Measurements from ENCODE around the gene TCF19.

The TCF19 gene

GRCh38 chr6:31128093-31128676, 30.2 kb upstream of the TCF19 start:
- peak; percentile 49 to 71 (median 62) for DNase-seq

GRCh38 chr6:31129130-31129529, 29.3 kb upstream of the TCF19 start:
- DNase-seq = no peak

- no peak for DNase-seq
These were observed 27.6 kb upstream of the TCF19 start for GRCh38 chr6:31130751-31131150.

- no peak for DNase-seq
These were observed 26.8 kb upstream of the TCF19 start for GRCh38 chr6:31131595-31131994.

DNA sequence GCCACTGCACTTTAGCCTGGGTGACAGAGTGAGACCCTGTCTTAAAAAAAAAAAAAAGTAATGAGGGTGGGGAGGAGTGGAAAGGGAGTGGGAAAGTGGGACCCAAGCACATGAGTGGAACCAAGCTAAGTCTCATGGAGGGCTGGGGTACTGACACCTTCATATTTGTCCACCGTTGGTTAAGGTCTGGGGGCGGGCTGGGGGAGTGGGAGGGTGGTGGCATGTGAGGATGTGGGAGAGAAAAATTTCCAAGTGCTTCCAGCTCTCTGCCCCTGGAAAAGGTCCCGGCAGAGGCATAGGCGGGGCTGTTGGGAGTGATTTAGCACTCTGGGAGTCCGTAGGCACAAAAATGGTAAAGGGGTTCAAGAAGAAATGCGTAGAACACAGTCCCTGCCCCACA, 25.6 kb upstream of the TCF19 start:
- DNase-seq = no peak

- no peak for DNase-seq
These were observed 22.7 kb upstream of the TCF19 start for GRCh38 chr6:31135710-31136109.

DNA sequence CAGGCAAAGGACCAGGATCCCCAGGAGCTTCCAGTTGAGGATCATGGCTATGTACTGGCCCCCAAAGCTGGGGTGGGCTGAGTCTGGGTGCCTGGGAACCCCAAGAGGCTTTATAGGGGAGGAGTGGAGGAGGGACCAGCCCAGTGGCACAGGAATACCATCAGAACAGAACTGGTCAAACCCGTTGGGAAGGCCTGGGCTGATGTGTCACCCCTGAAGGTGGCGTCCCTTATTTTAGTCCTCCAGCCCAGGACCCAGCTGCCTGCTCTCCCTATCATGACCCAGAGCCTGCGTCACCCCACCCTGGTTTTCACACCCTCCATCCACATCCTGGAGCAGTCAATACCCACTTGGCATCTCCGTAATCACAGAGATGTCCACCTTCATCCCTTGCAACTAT, 19.4 kb upstream of the TCF19 start, which contains the start of gene PSORS1C2:
PSORS1C2 (minus strand) TSS at position 85 of the 400 bp plus-strand sequence; CDS start at position 45, 40 bp downstream.
- no peak for DNase-seq

GRCh38 chr6:31139599-31139998, 18.8 kb upstream of the TCF19 start:
- DNase-seq = no peak

- DNase-seq = no peak
These were observed 17.7 kb upstream of the TCF19 start for GRCh38 chr6:31140643-31141042.

- peak in 2 of 3 donors; percentile 36 to 51 for DNase-seq
These were observed 16.0 kb upstream of the TCF19 start for GRCh38 chr6:31142361-31142761.

DNA sequence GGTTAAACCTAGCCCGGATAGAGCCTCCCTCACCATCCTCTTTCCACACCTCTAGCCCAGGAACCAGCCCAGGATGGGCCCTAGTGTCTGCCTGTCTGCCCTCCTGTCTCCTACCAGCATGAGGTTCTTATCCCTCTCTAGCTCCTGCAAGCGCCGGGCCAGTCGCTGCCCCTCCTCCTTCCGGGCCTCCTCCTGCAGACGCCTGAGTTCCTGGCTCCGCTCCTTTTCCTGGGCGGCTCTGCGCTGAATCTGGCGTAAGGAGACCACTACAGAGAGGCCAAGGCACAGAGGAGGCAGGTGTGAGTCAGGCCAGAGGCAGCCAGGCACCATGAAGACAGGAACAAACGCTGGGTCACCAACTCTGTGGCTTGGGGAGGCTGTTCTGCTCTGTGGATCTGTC, 15.2 kb upstream of the TCF19 start:
- DNase-seq = no peak

DNA sequence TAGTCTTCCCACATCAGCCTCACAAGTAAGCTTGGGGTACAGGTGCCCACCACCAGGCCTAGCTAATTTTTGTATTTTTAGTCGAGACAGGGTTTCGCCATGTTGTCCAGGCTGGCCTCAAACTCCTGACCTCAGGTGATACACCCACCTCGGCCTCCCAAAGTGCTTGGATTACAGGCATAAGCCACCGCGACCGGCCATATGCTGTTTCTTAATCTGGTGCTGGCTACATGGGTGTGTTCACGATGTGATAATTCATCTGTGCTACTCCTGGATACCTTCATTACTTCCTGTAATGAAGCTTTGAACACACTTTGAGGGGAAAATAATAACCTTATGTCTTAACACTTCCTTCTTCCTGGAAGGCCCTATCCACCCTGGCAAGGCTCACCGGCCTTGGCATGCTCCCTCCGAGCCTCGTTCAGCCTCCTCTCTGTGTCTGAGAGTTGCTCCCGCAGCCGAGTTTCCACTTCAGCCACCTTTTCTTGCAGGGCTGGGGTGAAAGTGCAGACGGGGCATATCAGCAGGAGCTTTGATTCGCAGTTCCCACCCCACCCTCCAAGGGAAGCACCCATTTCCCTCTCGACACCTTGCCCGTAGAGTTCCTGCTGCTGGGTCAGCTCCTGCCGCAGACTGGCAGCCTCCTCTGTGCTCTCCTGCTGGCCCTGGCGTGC, 14.0 kb upstream of the TCF19 start:
- no peak for DNase-seq

- no peak for DNase-seq
These were observed 13.4 kb upstream of the TCF19 start for GRCh38 chr6:31144970-31145340.

GRCh38 chr6:31145386-31145785, 13.0 kb upstream of the TCF19 start:
- DNase-seq = no peak

GRCh38 chr6:31149827-31150447, 8.5 kb upstream of the TCF19 start:
- DNase-seq = no peak

DNA sequence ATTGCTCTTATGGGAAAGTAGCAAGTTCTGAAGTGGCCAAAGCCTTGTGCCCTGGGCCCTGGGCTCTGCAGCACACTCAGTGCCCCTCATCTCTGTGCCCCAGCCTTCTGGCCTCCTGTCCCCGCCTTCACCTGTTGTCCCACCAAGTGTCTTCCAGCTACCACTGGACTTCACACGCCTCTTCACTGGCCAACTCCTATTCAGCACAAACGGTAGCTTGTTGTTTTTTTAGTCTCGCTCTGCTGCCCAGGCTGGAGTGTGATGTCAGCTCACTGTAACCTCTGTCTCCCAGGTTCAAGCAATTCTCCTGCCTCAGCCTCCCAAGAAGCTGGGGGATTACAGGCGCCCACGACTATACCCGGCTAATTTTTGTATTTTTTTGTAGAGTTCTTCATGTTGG, 5.6 kb upstream of the TCF19 start:
- no peak for DNase-seq

DNA sequence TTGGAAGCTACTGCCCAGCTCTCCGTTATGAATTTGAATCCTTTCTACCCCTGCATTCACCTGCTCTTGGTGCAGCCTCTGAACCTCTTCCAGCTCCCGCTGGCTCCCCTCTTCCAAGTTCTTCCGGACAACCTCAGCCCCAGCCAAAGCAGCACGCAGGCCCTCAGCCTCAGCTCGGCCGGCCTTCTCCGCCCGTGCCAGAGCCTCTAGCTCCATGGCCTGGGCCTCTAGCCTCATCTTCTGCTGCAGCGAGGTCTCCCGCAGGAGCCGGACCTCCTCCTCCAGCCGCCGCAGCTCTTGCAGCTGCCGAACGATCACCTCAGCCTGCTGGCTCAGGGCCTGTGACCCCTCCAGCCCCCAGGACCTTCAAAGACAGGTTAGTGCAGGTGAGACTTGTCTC, 4.0 kb upstream of the TCF19 start:
- DNase-seq = no peak

DNA sequence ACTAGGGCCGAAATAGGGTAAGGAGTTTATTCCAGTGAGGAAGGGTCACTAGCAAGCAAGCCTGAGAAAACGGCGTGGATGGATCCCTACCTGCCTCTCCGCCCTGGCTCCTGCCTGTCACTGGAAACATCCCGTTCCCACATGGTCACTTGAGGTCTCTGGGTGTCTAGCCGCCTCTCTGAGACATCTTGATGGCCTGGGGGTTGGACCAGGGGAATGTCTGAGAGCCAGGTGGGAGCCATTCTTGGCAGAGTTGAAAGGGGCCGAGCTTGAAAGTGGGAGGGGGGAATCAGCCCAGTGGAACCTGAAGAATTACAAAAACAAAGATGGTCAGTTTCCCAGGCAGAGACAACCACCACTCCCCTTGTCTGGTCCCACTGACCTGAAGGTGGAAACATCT, 1.7 kb upstream of the TCF19 start:
- no peak for DNase-seq

- no peak for DNase-seq
These were observed 763 bp upstream of the TCF19 start, which contains the start of gene CCHCR1 for GRCh38 chr6:31157513-31158139. CCHCR1 (minus strand) TSS chr6:31157802; CDS start chr6:31157600, 202 bp downstream.

- peak in 1 of 3 donors; percentile 12 for DNase-seq
These were observed 770 bp downstream of the TCF19 start for GRCh38 chr6:31158863-31159855.

DNA sequence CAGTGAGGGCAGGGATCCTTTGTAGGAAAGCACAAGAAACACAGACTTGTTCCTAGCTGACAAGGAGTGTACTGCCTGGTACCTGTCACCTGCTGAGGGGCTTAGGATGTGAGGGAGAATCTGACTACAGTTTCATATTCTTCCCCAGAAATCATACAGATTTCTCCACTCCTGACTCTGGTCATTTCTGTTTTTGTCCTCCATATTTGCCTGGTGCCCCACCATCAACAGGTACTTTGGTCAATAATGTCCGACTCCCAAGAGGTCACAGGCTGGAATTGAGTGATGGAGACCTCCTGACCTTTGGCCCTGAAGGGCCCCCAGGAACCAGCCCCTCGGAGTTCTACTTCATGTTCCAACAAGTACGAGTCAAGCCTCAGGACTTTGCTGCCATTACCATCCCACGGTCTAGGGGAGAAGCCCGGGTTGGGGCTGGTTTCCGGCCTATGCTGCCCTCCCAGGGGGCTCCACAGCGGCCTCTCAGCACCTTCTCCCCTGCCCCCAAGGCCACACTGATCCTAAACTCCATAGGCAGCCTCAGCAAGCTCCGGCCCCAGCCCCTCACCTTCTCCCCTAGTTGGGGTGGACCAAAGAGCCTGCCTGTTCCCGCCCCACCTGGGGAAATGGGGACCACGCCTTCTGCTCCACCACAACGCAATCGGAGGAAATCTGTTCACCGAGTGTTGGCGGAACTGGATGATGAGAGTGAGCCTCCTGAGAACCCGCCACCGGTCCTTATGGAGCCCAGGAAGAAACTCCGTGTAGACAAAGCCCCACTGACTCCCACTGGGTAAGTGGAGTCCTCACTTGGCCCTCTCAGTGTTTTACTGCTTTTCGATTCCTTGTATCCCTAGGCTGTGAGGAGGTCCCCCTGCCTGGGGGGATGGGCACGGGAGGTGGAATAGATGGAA, 3.1 kb downstream of the TCF19 start:
- no peak for DNase-seq
